Neural progenitor cell (in vitro differentiated cells): ENCODE data around the gene OSCP1. TPM values are rescaled to one million over a fixed set of nuclear protein-coding genes. Genes with fewer than 3 reads are reported as not detected.

Source experiments
- DNase-seq: peaks from one replicate; pipeline ENCODE4 v3.0.0-alpha.2; 2016; ENCODE audit warnings: low spot score
- H2AFZ ChIP-seq: fragments of 200-600 bp; sonication (generic); replicated peaks from 2 replicates; pipeline ENCODE4 v1.6.1; 2016; ENCODE audit warnings: antibody characterized with exemption
- H3F3A ChIP-seq: fragments of 200-600 bp; sonication (generic); 2 replicates; pipeline ENCODE4 v1.6.1; 2016; ENCODE audit warnings: antibody characterized with exemption, low read depth
- H3K27ac ChIP-seq: fragments of 200-600 bp; sonication (generic); 2 replicates; pipeline ENCODE4 v1.5.1; 2016; ENCODE audit warnings: mild to moderate bottlenecking
- H3K27me3 ChIP-seq: fragments of 200-600 bp; sonication (generic); 2 replicates; pipeline ENCODE4 v1.6.1; 2016; ENCODE audit warnings: mild to moderate bottlenecking, moderate library complexity
- H3K36me3 ChIP-seq: fragments of 200-600 bp; sonication (generic); 2 replicates; pipeline ENCODE4 v1.5.1; 2016
- H3K4me1 ChIP-seq: fragments of 200-600 bp; sonication (generic); 2 replicates; pipeline ENCODE4 v1.6.1; 2016; ENCODE audit warnings: mixed run types
- H3K4me2 ChIP-seq: fragments of 200-600 bp; sonication (generic); 2 replicates; pipeline ENCODE4 v1.6.1; 2016
- H3K4me3 ChIP-seq: fragments of 200-600 bp; sonication (generic); 2 replicates; pipeline ENCODE4 v1.5.1; 2016
- H3K79me2 ChIP-seq: fragments of 200-600 bp; sonication (generic); 2 replicates; pipeline ENCODE4 v1.6.1; 2016; ENCODE audit warnings: low read depth
- H3K9ac ChIP-seq: fragments of 200-600 bp; sonication (generic); 2 replicates; pipeline ENCODE4 v1.6.1; 2016
- H3K9me3 ChIP-seq: fragments of 200-600 bp; sonication (generic); 2 replicates; pipeline ENCODE4 v1.5.1; 2016; ENCODE audit warnings: low read depth
- H4K20me1 ChIP-seq: fragments of 200-600 bp; sonication (generic); 2 replicates; pipeline ENCODE4 v1.6.1; 2016; ENCODE audit warnings: low read depth
- H3K27ac Mint-ChIP-seq: 3 replicates; pipeline ENCODE4 v1.8.0; 2021; ENCODE audit warnings: mixed read lengths
- H3K27me3 Mint-ChIP-seq: 2 replicates; pipeline ENCODE4 v1.8.0; 2022; ENCODE audit warnings: low read depth, mild to moderate bottlenecking, inconsistent platforms, moderate library complexity, mixed read lengths; ENCODE audit not compliant: insufficient read depth
- H3K36me3 Mint-ChIP-seq: 3 replicates; pipeline ENCODE4 v1.8.0; 2021; ENCODE audit warnings: mixed read lengths
- H3K4me1 Mint-ChIP-seq: 3 replicates; pipeline ENCODE4 v1.8.0; 2021; ENCODE audit warnings: mixed read lengths
- H3K4me3 Mint-ChIP-seq: 3 replicates; pipeline ENCODE4 v1.8.0; 2021; ENCODE audit warnings: mild to moderate bottlenecking, moderate library complexity, mixed read lengths
- H3K9me3 Mint-ChIP-seq: 3 replicates; pipeline ENCODE4 v1.8.0; 2020; ENCODE audit warnings: mixed read lengths
- CTCF ChIP-seq: fragments of 200-600 bp; sonication (generic); IDR thresholded peaks from 2 replicates; pipeline ENCODE4 v1.5.1; 2017; ENCODE audit warnings: antibody characterized with exemption, mild to moderate bottlenecking
- EZH2 ChIP-seq: fragments of 200-600 bp; sonication (generic); IDR thresholded peaks from 2 replicates; pipeline ENCODE4 v1.6.1; 2017; ENCODE audit warnings: antibody characterized with exemption, mild to moderate bottlenecking, moderate library complexity
- EZH2phosphoT487 ChIP-seq: fragments of 200-600 bp; sonication (generic); IDR thresholded peaks from 2 replicates; pipeline ENCODE4 v1.6.1; 2017; ENCODE audit warnings: antibody characterized with exemption
- total RNA-seq: library from RNA; depleted of rRNA; stranded (reverse); fragments of >200 nt; gene quantifications from 2 replicates; pipeline ENCODE4 v1.2.3, GENCODE V29; 2015; ENCODE audit warnings: low replicate concordance

Gene OSCP1
- total RNA-seq, 1 donor from 2014 or later: 7.8 TPM

- H3K4me3 ChIP-seq: no peak overlapping the region
- DNase-seq: no peak
- H3K79me2 ChIP-seq: peaks cover 13% of the 10 kb centered on the region
- H3K36me3 Mint-ChIP-seq: peaks cover 14% of the 10 kb centered on the region
- H3K36me3 ChIP-seq: no peaks in the 10 kb centered on the region
- H3K27ac ChIP-seq: no peak overlapping the region
- H3K4me1 ChIP-seq: peaks cover 6% of the 10 kb centered on the region
- H3K9me3 ChIP-seq: no peaks in the 10 kb centered on the region
- H3K9ac ChIP-seq: no peak overlapping the region
- no peaks in the 10 kb centered on the region for H3K27me3 ChIP-seq
- TF ChIP-seq EZH2 (no peak), CTCF (no peak), EZH2phosphoT487 (no peak)
- peaks cover 6% of the 10 kb centered on the region for H3K27me3 Mint-ChIP-seq
- H3K27ac Mint-ChIP-seq: no peak overlapping the region
- no peaks in the 10 kb centered on the region for H4K20me1 ChIP-seq
- H3K9me3 Mint-ChIP-seq: no peaks in the 10 kb centered on the region
- peaks cover 16% of the 10 kb centered on the region for H3F3A ChIP-seq
- no peak overlapping the region for H2AFZ ChIP-seq
- no peak overlapping the region for H3K4me2 ChIP-seq
- H3K4me1 Mint-ChIP-seq: peaks cover 22% of the 10 kb centered on the region
- no peak overlapping the region for H3K4me3 Mint-ChIP-seq
Measured at GRCh38 chr1:36393686-36394085, 56.6 kb downstream of the OSCP1 start.

- H3K4me3 Mint-ChIP-seq: no peak overlapping the region
- Histone ChIP-seq H3K27me3 (no peaks in the 10 kb centered on the region), H3K4me1 (peaks cover 10% of the 10 kb centered on the region), H4K20me1 (no peaks in the 10 kb centered on the region), H3K9ac (no peak overlapping the region), H3K36me3 (no peaks in the 10 kb centered on the region), H3K4me2 (no peak overlapping the region), H3K79me2 (peaks cover 13% of the 10 kb centered on the region), H2AFZ (no peak overlapping the region), H3K4me3 (no peak overlapping the region), H3K27ac (no peak overlapping the region), H3F3A (peaks cover 16% of the 10 kb centered on the region), H3K9me3 (no peaks in the 10 kb centered on the region)
- TF ChIP-seq EZH2: no peak
- TF ChIP-seq CTCF: no peak
- TF ChIP-seq EZH2phosphoT487: no peak
- H3K27ac Mint-ChIP-seq: no peak overlapping the region
- peaks cover 20% of the 10 kb centered on the region for H3K4me1 Mint-ChIP-seq
- H3K9me3 Mint-ChIP-seq: no peaks in the 10 kb centered on the region
- DNase-seq: no peak
- H3K27me3 Mint-ChIP-seq: peaks cover 6% of the 10 kb centered on the region
- peaks cover 14% of the 10 kb centered on the region for H3K36me3 Mint-ChIP-seq
Measured at GRCh38 chr1:36392836-36393235, 57.4 kb downstream of the OSCP1 start.

- Mint-ChIP-seq H3K4me1 (peaks cover 26% of the 10 kb centered on the region), H3K36me3 (peaks cover 14% of the 10 kb centered on the region), H3K27ac (no peak overlapping the region), H3K9me3 (no peaks in the 10 kb centered on the region), H3K4me3 (no peak overlapping the region), H3K27me3 (peaks cover 6% of the 10 kb centered on the region)
- no peak for DNase-seq
- no peaks in the 10 kb centered on the region for H3K9me3 ChIP-seq
- TF ChIP-seq EZH2 (no peak), EZH2phosphoT487 (no peak)
- H2AFZ ChIP-seq: no peak overlapping the region
- H3K27me3 ChIP-seq: no peaks in the 10 kb centered on the region
- no peak overlapping the region for H3K9ac ChIP-seq
- no peak overlapping the region for H3K4me2 ChIP-seq
- H4K20me1 ChIP-seq: no peaks in the 10 kb centered on the region
- H3K27ac ChIP-seq: no peak overlapping the region
- peaks cover 18% of the 10 kb centered on the region for H3K4me1 ChIP-seq
- peaks cover 2% of the 10 kb centered on the region for H3K79me2 ChIP-seq
- H3K4me3 ChIP-seq: no peak overlapping the region
- H3K36me3 ChIP-seq: no peaks in the 10 kb centered on the region
- peaks cover 24% of the 10 kb centered on the region for H3F3A ChIP-seq
Measured at GRCh38 chr1:36391271-36391670, 59.0 kb downstream of the OSCP1 start.

- no peaks in the 10 kb centered on the region for H3K9me3 Mint-ChIP-seq
- peaks cover 27% of the 10 kb centered on the region for H3K4me1 Mint-ChIP-seq
- Histone ChIP-seq H3K27ac (no peak overlapping the region), H4K20me1 (peaks cover under 1% of the 10 kb centered on the region), H3K79me2 (no peaks in the 10 kb centered on the region), H2AFZ (no peak overlapping the region), H3F3A (peaks cover 26% of the 10 kb centered on the region), H3K36me3 (no peaks in the 10 kb centered on the region), H3K9ac (no peak overlapping the region), H3K4me2 (no peak overlapping the region), H3K4me3 (no peak overlapping the region), H3K9me3 (no peaks in the 10 kb centered on the region), H3K4me1 (peaks cover 18% of the 10 kb centered on the region), H3K27me3 (no peaks in the 10 kb centered on the region)
- peaks cover 14% of the 10 kb centered on the region for H3K36me3 Mint-ChIP-seq
- H3K27me3 Mint-ChIP-seq: peaks cover 6% of the 10 kb centered on the region
- no peak overlapping the region for H3K27ac Mint-ChIP-seq
- no peak for TF ChIP-seq EZH2
- TF ChIP-seq EZH2phosphoT487: no peak
- TF ChIP-seq CTCF: no peak
- DNase-seq: no peak
- no peak overlapping the region for H3K4me3 Mint-ChIP-seq
Measured at GRCh38 chr1:36390411-36390810, 59.8 kb downstream of the OSCP1 start.
